ENCODE measurements around the gene TULP3.

Gene TULP3

GRCh38 chr12:2936301-2936700, 45.6 kb downstream of the TULP3 start:
- no peak for DNase-seq

GRCh38 chr12:2937500-2937899, 46.8 kb downstream of the TULP3 start:
- DNase-seq, result no peak

GRCh38 chr12:2939191-2939590, 48.5 kb downstream of the TULP3 start:
- no peak for DNase-seq

GRCh38 chr12:2940564-2940963, 49.9 kb downstream of the TULP3 start:
- no peak for DNase-seq

GRCh38 chr12:2941524-2941923, 50.8 kb downstream of the TULP3 start:
- no peak for DNase-seq

- DNase-seq, result peak; percentile 83
Measured at GRCh38 chr12:2944401-2945047, 53.8 kb downstream of the TULP3 start.

- no peak for DNase-seq
Measured at GRCh38 chr12:2949411-2949810, 58.7 kb downstream of the TULP3 start.

- no peak for DNase-seq
Measured at GRCh38 chr12:2955888-2956287, 65.2 kb downstream of the TULP3 start.

- no peak for DNase-seq
Measured at GRCh38 chr12:2957816-2958431, 67.2 kb downstream of the TULP3 start.

GRCh38 chr12:2958432-2959191, 67.9 kb downstream of the TULP3 start:
- peak; percentile 31 for DNase-seq

- DNase-seq, result peak; percentile 41
Measured at GRCh38 chr12:2959192-2959504, 68.5 kb downstream of the TULP3 start, which contains the start of gene TEAD4. Gene TEAD4, plus strand, starts transcription at chr12:2959397.

GRCh38 chr12:2959505-2960389, 69.1 kb downstream of the TULP3 start:
- DNase-seq, result peak; percentile 42

- peak; percentile 30 for DNase-seq
Measured at GRCh38 chr12:2960390-2960956, 69.8 kb downstream of the TULP3 start.

- no peak for DNase-seq
Measured at GRCh38 chr12:2960996-2961616, 70.4 kb downstream of the TULP3 start.

- no peak for DNase-seq
Measured at GRCh38 chr12:2961705-2962104, 71.0 kb downstream of the TULP3 start.

GRCh38 chr12:2963154-2963759, 72.6 kb downstream of the TULP3 start:
- DNase-seq, result no peak

- DNase-seq, result no peak
Measured at GRCh38 chr12:2963760-2964292, 73.1 kb downstream of the TULP3 start.

GRCh38 chr12:2967651-2968050, 77.0 kb downstream of the TULP3 start:
- DNase-seq, result no peak

- no peak for DNase-seq
Measured at GRCh38 chr12:2970744-2971143, 80.1 kb downstream of the TULP3 start.

- DNase-seq, result no peak
Measured at GRCh38 chr12:2973566-2973965, 82.9 kb downstream of the TULP3 start.

- no peak for DNase-seq
Measured at GRCh38 chr12:2974560-2974971, 83.9 kb downstream of the TULP3 start.

GRCh38 chr12:2976581-2976996, 85.9 kb downstream of the TULP3 start:
- DNase-seq, result no peak

Measured in stimulated activated CD8-positive, alpha-beta memory T cell treated with anti-CD3 and anti-CD28 coated beads, Interleukin-4, amount 100 ng/mL, for 48 hours (primary cell).